BE2C (cell line): ENCODE results near the gene DOK7.

Source experiments
- DNase-seq: peaks from one replicate; pipeline ENCODE4 v3.0.0-alpha.2; 2020
- H3K27me3 ChIP-seq: fragments of 250-450 bp; sonication (Bioruptor Pico); 2 replicates; pipeline ENCODE4 v1.5.1; 2020; ENCODE audit warnings: mild to moderate bottlenecking
- H3K36me3 ChIP-seq: fragments of 250-450 bp; sonication (Bioruptor Pico); 2 replicates; pipeline ENCODE4 v1.5.1; 2020; ENCODE audit warnings: mild to moderate bottlenecking
- H3K4me1 ChIP-seq: fragments of 250-450 bp; sonication (Bioruptor Pico); 2 replicates; pipeline ENCODE4 v1.5.1; 2020
- H3K4me3 ChIP-seq: 2 replicates; pipeline ENCODE4 v1.5.1; 2011; ENCODE audit warnings: low read depth, low read length
- H3K9me3 ChIP-seq: fragments of 250-450 bp; sonication (Bioruptor Pico); 2 replicates; pipeline ENCODE4 v1.5.1; 2020
- CTCF ChIP-seq: IDR thresholded peaks from 2 replicates; pipeline ENCODE4 v1.5.1; 2012; ENCODE audit warnings: mild to moderate bottlenecking, low read depth, low read length

DOK7 gene

GRCh38 chr4:3475713-3476260 lies 12.7 kb downstream of the DOK7 start:
- no peaks in the 10 kb centered on the region for H3K9me3 ChIP-seq
- H3K4me3 ChIP-seq, result no peak overlapping the region
- H3K27me3 ChIP-seq, result no peaks in the 10 kb centered on the region
- H3K4me1 ChIP-seq, result no peaks in the 10 kb centered on the region
- no peaks in the 10 kb centered on the region for H3K36me3 ChIP-seq
- TF ChIP-seq CTCF, result no peak
- DNase-seq, result no peak

- Histone ChIP-seq H3K36me3 (no peaks in the 10 kb centered on the region), H3K4me1 (no peaks in the 10 kb centered on the region), H3K9me3 (no peaks in the 10 kb centered on the region), H3K27me3 (no peaks in the 10 kb centered on the region), H3K4me3 (no peak overlapping the region)
- TF ChIP-seq CTCF, result no peak
- DNase-seq, result no peak
These were observed 13.2 kb downstream of the DOK7 start for GRCh38 chr4:3476341-3476747.

- H3K27me3 ChIP-seq, result no peaks in the 10 kb centered on the region
- H3K4me3 ChIP-seq, result no peak overlapping the region
- TF ChIP-seq CTCF, result no peak
- DNase-seq, result no peak
- no peaks in the 10 kb centered on the region for H3K36me3 ChIP-seq
- no peaks in the 10 kb centered on the region for H3K4me1 ChIP-seq
- H3K9me3 ChIP-seq, result no peaks in the 10 kb centered on the region
These were observed 14.0 kb downstream of the DOK7 start for GRCh38 chr4:3476936-3477749.

GRCh38 chr4:3477750-3478430 lies 14.8 kb downstream of the DOK7 start:
- no peaks in the 10 kb centered on the region for H3K9me3 ChIP-seq
- no peak overlapping the region for H3K4me3 ChIP-seq
- TF ChIP-seq CTCF, result no peak
- H3K27me3 ChIP-seq, result no peaks in the 10 kb centered on the region
- no peak for DNase-seq
- H3K36me3 ChIP-seq, result no peaks in the 10 kb centered on the region
- H3K4me1 ChIP-seq, result no peaks in the 10 kb centered on the region

- H3K9me3 ChIP-seq, result no peaks in the 10 kb centered on the region
- no peak for DNase-seq
- TF ChIP-seq CTCF, result no peak
- H3K27me3 ChIP-seq, result peaks cover 5% of the 10 kb centered on the region
- H3K4me1 ChIP-seq, result no peaks in the 10 kb centered on the region
- no peaks in the 10 kb centered on the region for H3K36me3 ChIP-seq
- no peak overlapping the region for H3K4me3 ChIP-seq
These were observed 15.6 kb downstream of the DOK7 start for GRCh38 chr4:3478446-3479357.
